ENCODE data around the gene MN1. TPM values are rescaled to one million over a fixed set of nuclear protein-coding genes. Genes with fewer than 3 reads are reported as not detected.

The MN1 gene
- total and polyA plus RNA-seq, 2 of the 4 experiments (the other 2 are of a cell fraction) = 0.36 to 1.3 TPM

DNA sequence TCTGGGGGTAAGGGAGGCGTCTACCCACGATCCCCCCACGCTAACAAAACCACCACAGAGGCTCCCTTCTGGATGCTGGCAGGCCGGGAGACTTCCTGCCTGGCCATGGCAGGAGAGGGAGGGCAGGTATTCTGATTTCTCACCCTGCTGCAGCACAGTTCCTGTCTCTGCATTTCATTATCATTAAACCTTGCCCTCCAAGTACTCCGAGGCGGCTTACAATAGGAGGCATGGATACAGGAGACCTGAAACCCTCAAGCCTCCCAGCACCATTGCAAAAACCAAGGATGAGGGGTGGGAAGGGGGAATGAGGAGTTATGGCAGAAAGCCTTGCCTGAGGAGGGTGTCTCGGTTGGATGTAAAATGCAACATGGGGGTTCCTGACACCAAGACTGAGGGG lies 44.1 kb upstream of the MN1 start:
- ChIA-PET CTCF (no interaction called here), POLR2A (ENCODE audit: unreplicated experiment) (no interaction called here)
- Histone ChIP-seq H3K9ac (ENCODE audit: low read depth, low read length) (no peak overlapping the region), H3K9me3 (ENCODE audit: control insufficient read depth, insufficient read depth, low read length) (no peaks in the 10 kb centered on the region), H2BK15ac (ENCODE audit: low read depth, low read length) (no peak overlapping the region), H2AFZ (replicated peaks; ENCODE audit: low read length, poor library complexity) (no peak overlapping the region), H3K27me3 (ENCODE audit: control insufficient read depth, insufficient read depth, low read length) (no peaks in the 10 kb centered on the region), H3K4me3 (ENCODE audit: insufficient read depth, low read depth, low read length) (no peak overlapping the region), H3K9me1 (ENCODE audit: insufficient read depth, low read length) (peaks cover 29% of the 10 kb centered on the region), H4K8ac (ENCODE audit: low read depth in 2 of 2, low read length in 2 of 2) (0 out of 4 replicates have a peak overlapping the region, but pooled peaks of 1 of the 2 experiments have one; percentile 18), H4K91ac (ENCODE audit: insufficient read depth, low read depth, low read length) (0 out of 2 replicates have a peak overlapping the region, but pooled peaks have one; percentile 12), H2BK5ac (ENCODE audit: low read depth, low read length, poor library complexity, severe bottlenecking) (no peak overlapping the region), H3K14ac (replicated peaks; ENCODE audit: low read depth, low read length) (no peak overlapping the region), H4K20me1 (ENCODE audit: insufficient read depth, low read length) (no peaks in the 10 kb centered on the region), H3K4me1 (ENCODE audit: control insufficient read depth, insufficient read depth, low read length) (peaks cover 19% of the 10 kb centered on the region), H4K5ac (ENCODE audit: low read depth, low read length) (0 out of 2 replicates have a peak overlapping the region, but pooled peaks have one; percentile 2), H3K18ac (ENCODE audit: low read depth, low read length) (no peak overlapping the region), H3K27ac (ENCODE audit: insufficient read depth, low read length) (no peak overlapping the region), H2AK9ac (replicated peaks; ENCODE audit: low read depth, low read length, poor library complexity) (no peak overlapping the region), H3K4ac (ENCODE audit: low read depth, low read length) (no peak overlapping the region), H3K56ac (ENCODE audit: extremely low read depth, insufficient read depth, low read length) (no peak overlapping the region), H2AK5ac (ENCODE audit: low read depth, low read length) (0 out of 2 replicates have a peak overlapping the region, but pooled peaks have one; percentile 15), H2BK120ac (ENCODE audit: low read depth, low read length) (no peak overlapping the region), H3K79me1 (ENCODE audit: low read depth in 1 of 2, low read length in 2 of 2) (peaks cover 0 to 36% of the 10 kb centered on the region in 2 experiments; a peak in 3 of 4 replicates), H3K4me2 (ENCODE audit: low read depth, low read length) (no peak overlapping the region), H2BK20ac (ENCODE audit: low read depth, low read length) (no peak overlapping the region), H3K36me3 (ENCODE audit: control insufficient read depth, insufficient read depth, low read length) (peaks cover 19% of the 10 kb centered on the region), H3K23ac (ENCODE audit: low read depth, low read length) (no peak overlapping the region)
- no peak for DNase-seq
- in situ Hi-C loops (cut with MboI; ENCODE audit: low sequenced_read_pairs) = no loop called here
- ATAC-seq (ENCODE audit: low read depth) = no peak
- dilution Hi-C loops (cut with HindIII; ENCODE audit: low sequenced_read_pairs, unreplicated experiment) = no loop called here
- WGBS, 2 experiments (ENCODE audit: extremely low coverage in 2 of 2, insufficient read length in 1 of 2) = no CpG with 5 or more reads among the region's 7 CpGs
- intact Hi-C loops (cut with micrococcal nuclease) = no loop called here
- BruUV-seq (replicated peaks) = no TSS peak
- TF ChIP-seq POLR2A (IDR thresholded peaks at IDR 0.05; ENCODE audit: low read depth, low read length) (no peak), SMC3 (IDR thresholded peaks at IDR 0.05; ENCODE audit: low read depth, low read length) (no peak), FOS (IDR thresholded peaks at IDR 0.05; ENCODE audit: low read depth, low read length) (no peak), RAD21 (IDR thresholded peaks at IDR 0.05; ENCODE audit: low read length) (no peak), CEBPB (IDR thresholded peaks at IDR 0.05; ENCODE audit: low read depth, low read length) (no peak), BHLHE40 (IDR thresholded peaks at IDR 0.05; ENCODE audit: low read depth, low read length) (no peak), MXI1 (IDR thresholded peaks at IDR 0.05; ENCODE audit: borderline replicate concordance, low read depth, low read length) (no peak), CHD1 (IDR thresholded peaks at IDR 0.05; ENCODE audit: low read depth, low read length) (no peak), NFE2L2 (IDR thresholded peaks at IDR 0.05; ENCODE audit: low read depth, low read length) (no peak), MAFK (IDR thresholded peaks at IDR 0.05; ENCODE audit: low read depth, low read length) (no peak), MAZ (IDR thresholded peaks at IDR 0.05; ENCODE audit: borderline replicate concordance, low read depth, low read length) (no peak), RFX5 (IDR thresholded peaks at IDR 0.05; ENCODE audit: low read depth, low read length) (no peak), RCOR1 (IDR thresholded peaks at IDR 0.05; ENCODE audit: insufficient replicate concordance, low read length) (no peak)
- TF ChIP-seq, protein P1, sequence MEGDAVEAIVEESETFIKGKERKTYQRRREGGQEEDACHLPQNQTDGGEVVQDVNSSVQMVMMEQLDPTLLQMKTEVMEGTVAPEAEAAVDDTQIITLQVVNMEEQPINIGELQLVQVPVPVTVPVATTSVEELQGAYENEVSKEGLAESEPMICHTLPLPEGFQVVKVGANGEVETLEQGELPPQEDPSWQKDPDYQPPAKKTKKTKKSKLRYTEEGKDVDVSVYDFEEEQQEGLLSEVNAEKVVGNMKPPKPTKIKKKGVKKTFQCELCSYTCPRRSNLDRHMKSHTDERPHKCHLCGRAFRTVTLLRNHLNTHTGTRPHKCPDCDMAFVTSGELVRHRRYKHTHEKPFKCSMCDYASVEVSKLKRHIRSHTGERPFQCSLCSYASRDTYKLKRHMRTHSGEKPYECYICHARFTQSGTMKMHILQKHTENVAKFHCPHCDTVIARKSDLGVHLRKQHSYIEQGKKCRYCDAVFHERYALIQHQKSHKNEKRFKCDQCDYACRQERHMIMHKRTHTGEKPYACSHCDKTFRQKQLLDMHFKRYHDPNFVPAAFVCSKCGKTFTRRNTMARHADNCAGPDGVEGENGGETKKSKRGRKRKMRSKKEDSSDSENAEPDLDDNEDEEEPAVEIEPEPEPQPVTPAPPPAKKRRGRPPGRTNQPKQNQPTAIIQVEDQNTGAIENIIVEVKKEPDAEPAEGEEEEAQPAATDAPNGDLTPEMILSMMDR (conservative IDR thresholded peaks at IDR 0.05; ENCODE audit: low read depth, low read length) = no peak
- TF ChIP-seq, protein P2, sequence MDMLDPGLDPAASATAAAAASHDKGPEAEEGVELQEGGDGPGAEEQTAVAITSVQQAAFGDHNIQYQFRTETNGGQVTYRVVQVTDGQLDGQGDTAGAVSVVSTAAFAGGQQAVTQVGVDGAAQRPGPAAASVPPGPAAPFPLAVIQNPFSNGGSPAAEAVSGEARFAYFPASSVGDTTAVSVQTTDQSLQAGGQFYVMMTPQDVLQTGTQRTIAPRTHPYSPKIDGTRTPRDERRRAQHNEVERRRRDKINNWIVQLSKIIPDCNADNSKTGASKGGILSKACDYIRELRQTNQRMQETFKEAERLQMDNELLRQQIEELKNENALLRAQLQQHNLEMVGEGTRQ (IDR thresholded peaks at IDR 0.05; ENCODE audit: low read depth, low read length) = no peak
- TF ChIP-seq, protein P3, sequence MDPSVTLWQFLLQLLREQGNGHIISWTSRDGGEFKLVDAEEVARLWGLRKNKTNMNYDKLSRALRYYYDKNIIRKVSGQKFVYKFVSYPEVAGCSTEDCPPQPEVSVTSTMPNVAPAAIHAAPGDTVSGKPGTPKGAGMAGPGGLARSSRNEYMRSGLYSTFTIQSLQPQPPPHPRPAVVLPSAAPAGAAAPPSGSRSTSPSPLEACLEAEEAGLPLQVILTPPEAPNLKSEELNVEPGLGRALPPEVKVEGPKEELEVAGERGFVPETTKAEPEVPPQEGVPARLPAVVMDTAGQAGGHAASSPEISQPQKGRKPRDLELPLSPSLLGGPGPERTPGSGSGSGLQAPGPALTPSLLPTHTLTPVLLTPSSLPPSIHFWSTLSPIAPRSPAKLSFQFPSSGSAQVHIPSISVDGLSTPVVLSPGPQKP (IDR thresholded peaks at IDR 0.05; ENCODE audit: borderline replicate concordance, low read depth, low read length) = no peak
